ENCODE results near the gene IRX6.

Gene IRX6

GRCh38 chr16:55323637-55324271 lies at the start of gene IRX6:
IRX6 (plus strand) TSS chr16:55324203; CDS start chr16:55325092, 889 bp downstream.
- peak; percentile 30 for DNase-seq

DNA sequence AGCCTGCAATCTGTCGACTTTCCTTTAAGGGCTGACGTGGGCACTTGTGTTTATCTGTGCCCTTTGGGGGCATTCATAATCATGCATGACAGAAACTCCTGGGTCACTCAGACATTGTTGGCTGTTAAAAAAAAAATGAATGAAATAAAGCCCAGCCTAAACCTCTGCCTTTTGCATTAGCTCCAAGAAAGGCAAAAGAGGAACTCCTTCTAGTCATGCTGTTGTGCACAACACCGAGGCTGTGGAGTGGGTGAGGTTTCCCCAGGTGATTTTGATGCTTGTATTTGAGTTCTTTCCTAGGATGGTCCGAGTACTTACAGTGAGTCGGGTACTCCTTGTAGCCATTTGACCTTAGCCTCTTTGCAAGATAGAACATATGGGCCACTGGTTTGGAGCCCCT lies 49.6 kb upstream of the IRX6 start:
- DNase-seq: no peak

- DNase-seq: no peak
Observed at GRCh38 chr16:55275167-55275566, 48.8 kb upstream of the IRX6 start.

GRCh38 chr16:55275869-55276268 lies 48.1 kb upstream of the IRX6 start:
- no peak for DNase-seq

DNA sequence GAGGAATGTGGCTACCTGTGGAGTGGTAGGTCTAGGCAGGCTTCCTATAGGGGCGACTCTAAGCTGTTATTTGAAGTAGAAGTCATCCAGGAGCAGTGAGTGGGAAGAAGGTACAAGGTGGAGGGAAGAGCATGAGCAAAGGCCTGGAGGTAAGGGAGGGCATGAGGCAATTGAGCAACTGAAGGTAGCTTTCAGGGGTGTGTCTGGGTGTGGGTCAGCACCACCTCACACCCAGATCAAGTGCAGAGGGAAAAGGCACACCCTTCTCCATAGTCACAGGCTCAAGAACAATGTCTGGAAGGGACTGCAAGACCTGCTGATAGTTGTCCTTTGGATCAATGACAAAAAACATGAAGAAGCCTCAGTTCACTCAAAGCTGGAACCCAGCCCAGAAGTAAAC lies 46.5 kb upstream of the IRX6 start:
- DNase-seq: no peak

GRCh38 chr16:55279598-55279997 lies 44.4 kb upstream of the IRX6 start:
- DNase-seq: no peak

DNA sequence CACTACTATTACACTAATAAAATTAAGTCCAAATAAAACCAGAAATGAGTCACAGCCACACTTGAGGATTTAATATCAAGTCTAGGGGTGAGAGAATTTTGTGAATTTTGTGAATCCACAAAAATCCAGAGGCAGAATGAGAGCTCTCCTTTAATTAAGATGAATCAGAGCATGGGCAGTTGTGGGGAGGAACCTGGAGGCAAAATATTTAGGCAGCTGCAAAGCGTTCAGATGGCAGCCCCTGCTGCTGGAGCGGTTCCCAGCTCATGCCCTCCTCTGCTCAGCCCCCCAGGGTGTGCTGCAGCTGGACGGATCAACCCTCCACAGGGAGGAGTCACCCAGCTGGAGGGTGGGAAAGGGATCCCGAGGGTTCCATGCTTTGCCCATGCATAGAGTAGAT lies 43.4 kb upstream of the IRX6 start:
- DNase-seq: peak; percentile 71

GRCh38 chr16:55282441-55282840 lies 41.6 kb upstream of the IRX6 start:
- peak; percentile 68 for DNase-seq

GRCh38 chr16:55283812-55284717 lies 39.9 kb upstream of the IRX6 start:
- no peak for DNase-seq

DNA sequence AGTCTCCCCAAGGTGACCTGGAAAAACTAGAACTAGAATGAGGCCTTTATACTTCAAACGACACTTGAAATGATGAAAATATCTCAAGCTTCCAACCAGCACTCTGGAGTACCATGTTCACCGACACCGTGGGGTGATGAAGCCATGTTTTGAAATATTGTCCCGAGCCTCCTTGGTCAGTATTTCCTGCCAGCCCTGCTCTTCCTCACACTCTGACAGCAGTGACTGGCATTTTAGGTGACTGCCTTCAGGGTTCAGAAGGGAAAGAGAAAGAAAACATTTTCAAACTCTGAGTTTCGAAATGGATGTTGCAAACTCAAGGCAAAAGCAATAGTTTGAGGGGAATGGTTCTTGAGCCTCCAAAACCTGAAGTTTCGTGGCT lies 39.3 kb upstream of the IRX6 start:
- DNase-seq: no peak

GRCh38 chr16:55285586-55285985 lies 38.4 kb upstream of the IRX6 start:
- no peak for DNase-seq

GRCh38 chr16:55289353-55289752 lies 34.6 kb upstream of the IRX6 start:
- no peak for DNase-seq

DNA sequence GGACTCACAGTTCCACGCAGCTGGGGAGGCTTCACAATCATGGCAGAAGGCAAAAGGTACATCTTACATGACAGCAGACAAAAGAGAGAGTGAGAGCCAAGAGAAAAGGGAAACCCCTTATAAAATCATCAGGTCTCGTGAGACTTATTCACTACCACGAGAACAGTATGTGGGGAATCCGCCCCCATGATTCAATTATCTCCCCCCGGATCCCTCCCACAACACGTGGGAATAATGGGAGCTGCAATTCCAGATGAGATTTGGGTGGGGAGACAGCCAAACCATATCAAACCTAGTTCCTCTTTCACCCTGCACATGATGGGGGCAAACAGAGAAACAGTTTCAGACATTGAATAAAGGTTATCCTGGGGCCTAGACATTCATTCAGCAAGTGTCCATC lies 32.2 kb upstream of the IRX6 start:
- no peak for DNase-seq

GRCh38 chr16:55292491-55292890 lies 31.5 kb upstream of the IRX6 start:
- DNase-seq: no peak

DNA sequence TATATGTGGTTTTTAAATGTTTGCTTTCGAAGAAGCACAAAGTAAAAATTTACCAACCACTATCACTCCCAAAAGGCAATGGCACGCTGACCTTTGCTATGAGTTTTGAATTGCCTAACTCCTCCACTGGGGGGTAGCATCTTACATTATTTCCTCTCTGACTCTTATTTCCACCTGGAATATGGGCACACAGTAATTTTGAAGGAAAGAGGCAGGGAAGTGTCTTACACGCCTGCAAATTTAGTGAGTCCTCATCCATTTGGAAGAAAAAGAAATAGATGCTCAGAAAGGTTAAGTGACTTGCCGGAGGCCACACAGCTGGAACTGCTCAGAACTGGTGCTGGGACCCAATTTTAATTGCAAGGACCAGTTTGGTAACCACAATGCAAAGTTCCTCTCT lies 29.9 kb upstream of the IRX6 start:
- DNase-seq: no peak

- peak; percentile 31 for DNase-seq
Observed at GRCh38 chr16:55294931-55295342, 29.1 kb upstream of the IRX6 start.

- peak; percentile 31 for DNase-seq
Observed at GRCh38 chr16:55297062-55297909, 26.7 kb upstream of the IRX6 start.

DNA sequence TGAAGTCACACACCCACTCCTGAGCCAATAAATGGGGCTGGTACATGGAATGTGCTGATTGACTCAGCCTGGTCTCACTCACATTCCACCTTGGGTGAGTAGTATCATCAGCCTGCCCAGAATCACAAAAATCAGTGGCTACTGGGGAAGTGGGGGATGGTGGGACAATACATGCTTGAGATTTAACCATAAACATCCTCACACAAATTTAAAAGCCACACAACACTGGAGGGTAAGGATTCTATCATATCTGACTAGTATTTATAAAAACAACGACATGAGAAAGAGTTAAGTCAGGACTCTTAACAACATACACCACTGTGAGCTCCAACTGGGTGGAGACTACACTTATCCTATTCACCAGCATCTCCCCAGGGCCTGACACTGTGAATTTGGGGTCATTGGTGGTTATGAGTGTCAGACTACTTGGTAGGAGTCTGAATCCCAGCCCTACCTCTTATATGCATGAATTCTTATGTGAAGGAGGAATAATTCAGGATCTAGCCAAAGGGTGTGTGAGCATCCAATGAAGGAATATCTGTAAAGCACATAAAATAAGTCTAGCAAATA lies 26.0 kb upstream of the IRX6 start:
- peak; percentile 82 for DNase-seq

GRCh38 chr16:55301385-55302008 lies 22.5 kb upstream of the IRX6 start:
- DNase-seq: peak; percentile 9

DNA sequence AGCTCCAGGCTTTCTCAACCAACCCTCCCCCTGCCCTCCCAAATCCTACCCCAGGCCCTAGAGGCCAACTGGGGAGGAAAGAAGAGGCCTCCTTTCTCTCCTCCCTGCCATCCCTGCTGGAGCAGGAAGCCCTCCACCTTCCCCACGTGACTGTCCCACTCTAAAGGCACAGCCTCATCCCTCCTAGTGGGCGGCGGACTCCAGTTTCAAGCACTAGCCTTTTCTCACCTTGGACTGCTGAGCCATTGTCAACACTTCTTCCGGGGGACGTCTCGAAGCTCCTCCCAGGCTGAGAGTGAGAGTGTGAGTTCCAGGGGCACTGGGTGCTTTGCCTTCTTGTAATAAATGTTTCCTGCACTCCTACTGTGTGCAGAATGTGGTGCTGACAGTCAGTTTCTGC lies 21.4 kb upstream of the IRX6 start:
- no peak for DNase-seq

- no peak for DNase-seq
Observed at GRCh38 chr16:55308973-55309372, 15.0 kb upstream of the IRX6 start.

- no peak for DNase-seq
Observed at GRCh38 chr16:55322327-55322726, 1.7 kb upstream of the IRX6 start.
